RWPE2 (cell line): ENCODE results near the gene PHACTR1.

ENCODE experiments used
- ATAC-seq: fragments of 200-7000 bp; cut with Tn5 transposase; 3 replicates; pipeline ENCODE4 v1.9.1; 2021; ENCODE audit warnings: low read depth
- DNase-seq: peaks from one replicate; pipeline ENCODE4 v3.0.0-alpha.2; 2020; ENCODE audit warnings: low spot score
- H3K27ac ChIP-seq: fragments of 450-650 bp; 2 replicates; pipeline ENCODE4 v1.5.1; 2017; ENCODE audit warnings: mild to moderate bottlenecking; ENCODE audit not compliant: poor library complexity, severe bottlenecking
- H3K27me3 ChIP-seq: fragments of 250-450 bp; sonication (Bioruptor Pico); 2 replicates; pipeline ENCODE4 v1.5.1; 2021; ENCODE audit warnings: mild to moderate bottlenecking, moderate library complexity; ENCODE audit not compliant: insufficient read depth, poor library complexity, severe bottlenecking
- H3K36me3 ChIP-seq: fragments of 250-450 bp; sonication (Bioruptor Pico); 2 replicates; pipeline ENCODE4 v1.5.1; 2020; ENCODE audit warnings: low read depth, mild to moderate bottlenecking, moderate library complexity
- H3K4me1 ChIP-seq: fragments of 250-450 bp; sonication (Bioruptor Pico); 2 replicates; pipeline ENCODE4 v1.5.1; 2021; ENCODE audit warnings: mild to moderate bottlenecking, moderate library complexity; ENCODE audit not compliant: insufficient read depth, poor library complexity, severe bottlenecking
- H3K4me3 ChIP-seq: fragments of 250-450 bp; sonication (Bioruptor Pico); 2 replicates; pipeline ENCODE4 v1.5.1; 2021; ENCODE audit warnings: mild to moderate bottlenecking, moderate library complexity; ENCODE audit not compliant: severe bottlenecking
- H3K9me3 ChIP-seq: fragments of 250-450 bp; sonication (Bioruptor Pico); 2 replicates; pipeline ENCODE4 v1.5.1; 2021; ENCODE audit warnings: mild to moderate bottlenecking, moderate library complexity; ENCODE audit not compliant: severe bottlenecking
- CTCF ChIP-seq: fragments of 450-650 bp; IDR thresholded peaks from one replicate; pipeline ENCODE4 v1.5.1; 2017; ENCODE audit warnings: mild to moderate bottlenecking, moderate library complexity; ENCODE audit not compliant: poor library complexity, severe bottlenecking

The PHACTR1 gene

GRCh38 chr6:13012977-13013680 lies 296.6 kb downstream of the PHACTR1 start:
- H3K4me3 ChIP-seq = no peak overlapping the region
- no peaks in the 10 kb centered on the region for H3K4me1 ChIP-seq
- no peaks in the 10 kb centered on the region for H3K9me3 ChIP-seq
- no peak overlapping the region for H3K27ac ChIP-seq
- no peak for ATAC-seq
- TF ChIP-seq CTCF = no peak
- H3K27me3 ChIP-seq = peaks cover 66% of the 10 kb centered on the region
- no peak for DNase-seq
- H3K36me3 ChIP-seq = no peaks in the 10 kb centered on the region

GRCh38 chr6:13013681-13014503 lies 297.3 kb downstream of the PHACTR1 start:
- H3K4me1 ChIP-seq = no peaks in the 10 kb centered on the region
- H3K4me3 ChIP-seq = no peak overlapping the region
- H3K36me3 ChIP-seq = no peaks in the 10 kb centered on the region
- ATAC-seq (no peak), DNase-seq (no peak)
- H3K9me3 ChIP-seq = no peaks in the 10 kb centered on the region
- peaks cover 62% of the 10 kb centered on the region for H3K27me3 ChIP-seq
- no peak for TF ChIP-seq CTCF
- no peak overlapping the region for H3K27ac ChIP-seq

GRCh38 chr6:13014504-13015378 lies 298.2 kb downstream of the PHACTR1 start:
- Histone ChIP-seq H3K27ac (no peak overlapping the region), H3K9me3 (no peaks in the 10 kb centered on the region), H3K4me1 (no peaks in the 10 kb centered on the region), H3K27me3 (peaks cover 65% of the 10 kb centered on the region), H3K36me3 (no peaks in the 10 kb centered on the region), H3K4me3 (no peak overlapping the region)
- ATAC-seq (no peak), DNase-seq (no peak)
- no peak for TF ChIP-seq CTCF

GRCh38 chr6:13015379-13015681 lies 298.8 kb downstream of the PHACTR1 start:
- Histone ChIP-seq H3K4me3 (no peak overlapping the region), H3K9me3 (no peaks in the 10 kb centered on the region), H3K27me3 (peaks cover 69% of the 10 kb centered on the region), H3K36me3 (no peaks in the 10 kb centered on the region), H3K4me1 (no peaks in the 10 kb centered on the region), H3K27ac (no peak overlapping the region)
- ATAC-seq (no peak), DNase-seq (no peak)
- TF ChIP-seq CTCF = no peak
